IPS-NIHi11 (cell line): ENCODE measurements around the gene XYLT1.

Experiments used
- DNase-seq: peaks from one replicate; pipeline ENCODE4 v3.0.0; 2012; ENCODE audit warnings: mixed read lengths, low spot score

XYLT1 gene

DNA sequence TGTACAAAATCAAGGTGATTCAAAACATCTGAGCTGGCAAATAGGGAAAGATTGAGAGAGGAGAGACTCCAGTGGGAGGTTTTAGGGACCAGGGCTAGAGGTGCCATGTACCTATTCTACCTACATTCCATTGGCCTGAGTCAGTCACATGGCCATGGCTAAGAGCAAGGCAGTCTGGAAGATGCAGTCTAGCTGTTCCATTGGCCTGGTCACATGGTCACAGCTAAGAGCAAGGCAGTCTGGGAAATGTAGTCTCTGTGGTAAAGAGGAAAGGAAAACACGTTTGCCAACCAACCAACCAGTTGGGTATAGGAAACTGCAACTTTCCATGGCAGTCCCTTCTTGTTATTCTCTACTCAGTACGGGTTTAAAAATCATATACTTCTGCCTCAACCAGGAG is 369.1 kb downstream of the XYLT1 start:
- peak; percentile 58 for DNase-seq

DNA sequence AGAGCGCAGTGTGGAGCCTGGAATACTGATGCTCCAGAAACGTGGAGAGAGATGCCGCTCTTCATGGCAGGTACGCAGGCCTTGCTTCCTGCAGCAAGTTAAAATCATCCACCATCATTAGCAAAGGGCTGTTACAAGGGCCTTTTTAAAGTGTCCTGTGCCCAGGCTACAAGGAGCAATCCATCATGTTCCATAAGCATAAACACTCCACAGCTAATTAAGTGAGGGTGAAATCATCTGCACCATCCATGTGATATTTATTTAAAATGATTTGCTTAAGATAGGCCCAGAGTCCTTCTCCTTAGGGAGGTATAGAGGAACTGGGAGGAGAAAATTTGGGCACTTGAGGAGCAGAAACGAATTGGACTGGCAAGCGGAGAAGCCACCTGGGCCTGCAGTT is 372.1 kb downstream of the XYLT1 start:
- no peak for DNase-seq

DNA sequence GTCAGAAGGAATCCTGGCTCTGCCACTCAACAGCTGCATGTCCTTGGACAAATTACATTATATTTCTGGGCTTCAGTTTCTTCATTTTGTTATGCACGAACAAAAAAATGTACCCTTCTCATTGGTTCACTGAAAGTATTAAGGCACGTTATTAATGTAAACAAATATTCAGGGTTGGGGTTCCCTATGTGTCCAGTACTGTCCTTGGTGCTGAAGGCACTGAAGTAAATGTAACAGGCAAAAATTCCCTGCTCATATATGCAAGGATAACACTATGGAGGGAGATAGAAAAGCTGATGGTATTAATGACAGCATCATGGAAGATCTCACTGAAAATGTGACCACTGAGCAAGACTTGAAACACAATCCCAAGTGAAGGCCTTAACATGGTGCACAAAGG is 386.6 kb downstream of the XYLT1 start:
- DNase-seq: no peak

DNA sequence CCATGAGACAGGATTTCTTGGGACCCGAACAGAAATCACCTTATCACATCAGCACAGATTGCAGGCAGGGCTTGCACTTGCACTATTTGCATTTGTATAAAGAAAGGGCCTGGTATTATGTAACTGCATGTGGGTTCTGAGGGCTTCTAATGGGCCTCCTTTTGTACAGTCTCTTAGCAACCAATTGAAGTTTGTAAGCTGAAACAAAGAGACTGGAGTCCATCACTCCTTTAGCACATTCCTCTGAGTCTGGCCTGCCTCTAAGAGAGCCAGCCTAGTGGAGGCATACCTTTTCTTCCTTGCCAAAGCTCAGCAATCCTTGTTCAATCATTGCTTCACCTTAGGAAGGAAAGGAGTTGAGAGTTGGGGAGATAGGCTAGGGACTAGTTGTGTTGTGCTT is 387.1 kb downstream of the XYLT1 start:
- DNase-seq: peak; percentile 75

DNA sequence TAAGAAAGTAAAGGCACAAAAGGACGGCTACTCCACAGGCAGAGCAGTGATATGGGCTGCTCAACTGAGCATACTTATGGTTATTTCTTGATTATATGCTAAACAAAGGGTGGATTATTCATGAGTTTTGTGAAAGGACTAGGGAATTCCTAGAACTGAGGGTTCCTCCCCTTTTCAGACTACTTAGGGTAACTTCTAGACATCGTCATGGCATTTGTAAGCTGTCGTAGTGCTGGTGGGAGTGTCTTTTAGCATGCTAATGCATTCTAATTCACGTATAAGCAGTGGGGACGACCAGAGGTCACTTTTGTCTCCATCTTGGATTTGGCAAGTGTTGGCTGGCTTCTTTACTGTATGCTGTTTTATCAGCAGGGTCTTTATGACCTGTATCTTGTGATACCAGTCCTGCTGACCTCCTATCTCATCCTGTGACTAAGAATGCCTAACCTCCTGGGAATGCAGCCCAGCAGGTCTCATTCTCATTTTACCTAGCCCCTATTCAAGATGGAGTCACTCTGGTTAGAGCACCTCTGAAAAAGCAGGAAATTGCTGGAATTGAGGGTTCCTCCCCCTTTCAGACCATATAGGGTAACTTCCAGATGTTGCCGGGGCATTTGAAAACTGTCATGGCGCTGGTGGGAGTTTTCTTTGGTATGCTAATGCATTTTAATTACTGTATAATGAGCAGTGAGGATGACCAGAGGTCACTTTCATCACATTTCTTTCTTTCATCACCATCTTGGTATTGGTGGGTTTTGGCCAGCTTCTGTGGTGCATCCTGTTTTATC is 388.5 kb downstream of the XYLT1 start:
- no peak for DNase-seq

DNA sequence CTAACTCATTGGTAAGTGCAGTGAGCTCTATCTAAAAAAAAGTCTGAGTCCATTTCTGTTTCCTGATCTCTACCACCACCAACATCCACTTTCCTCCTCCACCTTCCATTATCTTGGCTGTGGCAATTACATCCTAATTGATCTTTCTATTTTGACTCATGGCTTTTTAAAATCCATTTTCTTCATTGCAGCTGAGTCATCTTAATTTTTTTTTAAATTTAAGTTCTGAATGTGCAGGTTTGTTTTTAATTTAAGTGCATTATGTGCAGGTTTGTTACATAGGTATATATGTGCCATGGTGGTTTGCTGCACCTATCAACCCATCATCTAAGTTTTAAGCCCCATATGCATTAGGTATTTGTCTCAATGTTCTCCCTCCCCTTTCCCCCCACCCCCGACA is 390.7 kb downstream of the XYLT1 start:
- no peak for DNase-seq

DNA sequence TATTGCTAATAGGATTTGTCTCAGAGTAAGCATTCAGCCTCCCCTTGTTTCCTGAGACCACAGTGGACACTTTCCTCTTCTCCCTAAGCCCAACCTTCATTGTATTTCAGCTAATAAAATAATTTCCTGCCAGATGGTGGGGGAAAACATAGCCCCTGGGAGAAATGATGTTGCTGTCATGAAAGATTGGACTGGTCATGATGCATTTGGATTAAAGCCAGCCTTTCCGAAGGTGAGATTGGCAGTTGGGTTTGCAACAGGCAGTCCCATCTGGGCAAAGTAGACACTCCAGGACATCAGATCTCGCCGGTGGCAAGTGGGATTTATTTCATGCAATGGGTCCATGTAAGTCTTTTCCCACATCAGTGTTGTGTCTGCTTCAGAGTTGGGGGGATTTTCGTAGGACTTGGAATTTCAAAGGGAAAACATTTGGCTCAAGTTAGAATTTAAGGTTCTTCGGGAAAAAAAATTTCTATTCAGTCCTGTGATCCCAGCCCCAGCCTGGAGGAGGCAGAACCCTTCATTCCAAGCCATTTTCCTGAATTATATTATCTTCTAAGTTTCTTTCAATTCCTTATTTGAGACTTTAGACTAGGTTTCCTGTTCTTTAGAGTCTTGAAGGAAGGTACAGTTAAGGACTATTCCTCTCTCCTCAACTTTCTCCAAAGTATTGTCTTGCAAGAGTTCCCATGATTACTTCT is 391.7 kb downstream of the XYLT1 start:
- no peak for DNase-seq

DNA sequence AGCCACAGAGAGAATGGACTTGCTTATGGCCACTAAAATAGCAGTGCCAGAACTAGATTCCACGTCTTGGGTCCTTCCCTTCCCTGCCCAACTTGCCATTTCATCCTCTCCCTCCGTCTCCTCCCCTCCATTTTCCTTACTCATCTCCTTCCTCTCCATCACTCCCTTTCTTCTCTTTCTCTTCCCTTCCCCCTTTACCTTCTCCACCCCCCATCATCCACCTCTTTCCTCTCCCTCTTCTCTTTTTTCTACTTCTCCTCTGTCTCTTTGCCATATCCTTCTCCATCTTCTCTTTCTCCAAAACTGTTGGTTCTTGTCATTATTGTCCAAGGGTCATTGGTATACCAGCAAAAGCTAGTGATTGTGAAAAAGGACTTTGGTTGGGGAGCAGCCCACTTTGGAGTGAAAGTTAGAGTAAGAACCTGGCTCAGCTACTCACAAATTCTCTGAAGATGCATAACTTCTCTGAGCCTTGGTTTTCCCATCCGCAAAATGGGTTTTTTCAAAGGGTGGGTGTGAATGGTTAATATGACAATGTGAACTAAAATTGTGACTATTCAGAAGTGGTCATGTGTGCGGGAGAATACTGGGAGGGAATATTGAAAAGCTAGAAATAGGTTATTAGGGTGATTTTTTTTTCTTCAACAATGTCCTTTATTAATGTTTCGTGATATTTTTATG is 393.8 kb downstream of the XYLT1 start:
- no peak for DNase-seq

DNA sequence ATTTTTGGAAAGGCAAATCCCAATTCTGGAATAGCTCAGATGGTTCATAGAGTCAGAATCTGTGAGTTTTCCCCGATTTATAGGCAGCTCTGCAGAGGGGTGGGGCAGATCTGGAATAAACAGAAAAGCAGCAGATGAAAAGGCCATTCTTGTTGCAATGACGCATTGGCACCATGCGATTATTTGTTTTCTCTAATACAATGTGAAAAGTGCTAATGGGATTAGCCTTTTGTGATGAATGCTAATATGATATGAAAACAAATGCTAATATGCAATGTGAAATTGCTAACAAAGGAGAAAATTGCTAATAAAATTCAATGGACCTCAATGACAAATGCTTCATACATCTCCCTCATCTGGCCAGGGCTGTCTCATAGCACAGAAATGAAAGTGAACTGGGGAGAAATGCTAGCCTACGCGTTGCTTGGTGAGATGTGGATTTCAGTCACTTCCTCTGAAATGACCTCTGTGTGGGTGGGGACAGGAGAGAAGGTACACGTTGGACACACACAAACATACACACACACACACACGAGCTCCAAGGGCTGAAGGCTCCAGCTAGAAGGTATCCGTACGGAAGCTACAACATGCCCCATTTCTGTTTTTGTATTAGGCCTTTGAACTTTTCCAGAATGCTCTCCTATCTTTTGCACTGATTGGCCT is 394.5 kb downstream of the XYLT1 start:
- no peak for DNase-seq

DNA sequence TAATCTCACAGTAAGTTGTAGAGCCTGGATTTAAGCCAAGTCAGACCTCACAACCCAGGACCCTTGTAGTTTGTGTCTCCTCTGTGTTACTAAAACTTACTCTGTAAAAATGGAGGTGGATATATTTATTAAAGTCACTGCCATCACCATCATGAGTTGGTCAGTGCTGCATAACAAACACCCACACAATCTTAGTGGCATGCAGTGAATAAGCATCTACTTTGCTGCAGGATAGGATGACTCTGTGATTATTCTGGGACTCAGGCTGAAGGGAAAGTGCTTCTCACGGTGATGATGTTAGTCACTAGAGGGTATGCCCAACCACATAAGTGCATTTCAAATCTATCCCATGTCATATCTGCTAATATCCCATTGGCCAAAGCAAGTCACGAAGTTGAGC is 398.7 kb downstream of the XYLT1 start:
- DNase-seq: no peak

DNA sequence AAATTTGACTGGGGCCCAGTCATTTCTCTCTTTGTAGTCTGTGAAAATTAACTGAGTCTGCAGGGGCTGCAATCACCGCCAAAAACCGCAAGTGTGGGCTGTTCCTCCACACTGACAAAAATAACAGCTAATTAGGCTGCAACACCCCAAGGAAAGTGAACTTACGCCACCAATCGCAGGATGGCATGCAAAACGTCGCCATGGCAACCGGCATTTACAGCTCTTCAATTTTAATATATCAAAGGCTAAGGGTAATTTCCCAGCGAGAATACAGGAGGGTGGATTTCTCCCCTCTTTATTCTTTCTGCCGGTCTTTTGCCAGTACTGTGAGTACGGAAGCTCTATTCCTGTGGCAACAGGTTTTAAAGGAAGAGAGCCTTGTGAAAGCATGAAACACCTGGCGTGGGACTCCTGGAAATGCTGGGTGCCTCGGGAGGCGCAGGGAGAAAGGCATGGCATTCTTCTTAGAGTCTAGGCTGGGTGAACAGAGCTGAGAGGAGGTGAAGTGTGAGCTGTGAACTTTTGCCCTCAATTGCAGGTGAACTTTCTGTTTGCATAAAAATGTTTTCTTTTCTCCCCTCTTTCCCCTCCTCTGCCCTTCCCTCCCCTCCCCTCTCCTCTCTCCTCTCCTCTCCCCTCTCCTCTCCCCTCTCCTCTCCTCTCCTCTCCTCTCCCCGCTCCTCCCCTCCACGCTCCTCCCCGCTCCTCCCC is 399.7 kb downstream of the XYLT1 start:
- peak; percentile 38 for DNase-seq

DNA sequence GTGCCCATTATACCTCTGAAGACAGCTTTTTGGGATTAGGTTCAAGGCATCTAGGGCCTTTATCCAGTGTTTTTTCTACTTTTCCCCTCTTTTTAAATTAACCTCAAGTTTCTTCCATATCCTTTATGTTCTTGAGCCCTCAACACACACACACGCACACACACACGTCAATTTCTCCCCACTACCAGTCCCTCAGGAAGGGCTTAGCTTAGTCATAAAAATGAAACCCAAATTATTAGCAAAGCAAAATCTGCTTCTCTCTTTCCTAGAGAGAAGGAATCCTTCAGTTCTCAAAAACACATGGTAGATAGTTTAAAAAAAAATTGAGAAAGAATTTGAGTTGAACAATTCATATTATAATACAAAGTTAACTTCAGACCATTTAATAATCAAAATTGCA is 401.1 kb downstream of the XYLT1 start:
- no peak for DNase-seq

DNA sequence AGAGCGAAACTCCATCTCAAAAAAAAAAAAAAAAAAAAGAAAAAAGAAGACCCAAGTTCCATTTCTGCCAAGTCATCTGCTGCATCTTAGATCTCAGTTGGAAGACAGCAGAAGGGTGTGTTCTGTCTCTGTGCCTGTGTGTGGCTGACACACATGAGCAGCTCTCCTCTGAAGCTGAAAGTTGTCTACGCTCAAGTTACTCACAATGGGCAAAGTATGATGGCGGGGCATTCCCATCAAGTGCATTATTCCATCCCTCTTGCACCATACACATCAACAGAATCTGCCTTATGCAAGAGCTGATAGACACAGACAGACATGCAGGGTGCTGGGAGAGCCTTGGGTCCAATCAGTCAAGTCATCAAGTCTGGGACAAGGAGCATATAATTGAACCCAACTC is 402.2 kb downstream of the XYLT1 start:
- no peak for DNase-seq

DNA sequence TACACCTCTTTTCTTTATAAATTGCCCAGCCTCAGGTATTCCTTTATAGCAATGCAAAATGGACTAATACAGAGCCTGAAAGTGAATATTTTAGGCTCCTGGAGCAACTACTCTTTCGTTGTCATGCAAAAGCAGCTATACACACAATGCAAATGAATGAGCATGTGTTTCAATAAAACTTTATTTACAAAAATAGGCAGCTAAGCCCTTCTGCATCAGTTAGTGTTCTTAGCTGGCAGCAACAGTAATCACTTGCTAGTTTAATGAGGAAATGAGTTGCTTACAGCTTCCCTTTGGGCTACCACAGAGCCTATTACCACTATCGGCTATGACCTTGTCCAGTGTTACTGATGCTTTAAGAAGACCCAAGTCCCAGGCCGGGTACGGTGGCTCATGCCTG is 402.9 kb downstream of the XYLT1 start:
- no peak for DNase-seq

DNA sequence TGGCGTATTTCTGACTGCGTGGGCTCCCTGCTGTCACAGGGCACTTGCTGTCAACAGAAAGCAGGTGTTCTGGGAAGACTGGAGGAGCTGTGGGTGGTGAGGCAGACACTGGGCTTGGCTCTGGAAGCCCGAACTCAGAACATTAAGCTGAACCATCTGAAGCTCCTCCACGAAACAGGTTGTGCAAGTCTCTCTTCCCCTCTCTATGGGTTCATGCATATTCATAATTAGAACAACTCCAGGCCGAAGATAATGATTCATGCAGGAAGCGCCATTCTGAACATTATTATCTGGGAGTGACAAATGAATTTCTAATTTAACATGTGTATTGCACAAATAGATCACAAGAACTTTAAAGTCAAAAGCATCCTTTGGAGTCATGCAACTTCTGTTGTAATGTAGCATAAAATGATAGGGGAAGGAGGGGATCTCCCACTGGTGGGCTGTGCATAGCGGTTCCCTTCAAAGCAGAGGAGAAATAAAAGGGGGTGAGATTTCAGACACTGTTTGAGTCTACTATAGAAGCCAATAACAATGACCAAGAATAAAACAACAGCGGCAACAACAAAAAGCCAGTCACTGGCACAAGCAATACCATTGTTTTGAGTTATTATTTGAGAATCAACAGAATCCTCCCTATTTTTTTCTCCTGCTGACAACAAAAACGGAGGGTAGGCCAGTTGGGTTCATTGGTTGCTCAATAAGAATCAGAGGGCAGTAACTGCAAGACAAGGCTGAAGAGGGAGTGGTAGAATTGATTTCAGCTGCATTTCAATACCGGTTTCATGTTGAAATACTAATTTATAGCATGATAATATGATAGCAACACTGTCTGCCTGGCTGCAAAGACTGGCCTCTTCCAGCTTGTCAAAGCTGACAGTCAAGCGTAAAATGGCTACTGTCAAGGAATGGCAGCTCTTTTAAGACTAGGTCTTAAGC is 407.3 kb downstream of the XYLT1 start:
- no peak for DNase-seq

DNA sequence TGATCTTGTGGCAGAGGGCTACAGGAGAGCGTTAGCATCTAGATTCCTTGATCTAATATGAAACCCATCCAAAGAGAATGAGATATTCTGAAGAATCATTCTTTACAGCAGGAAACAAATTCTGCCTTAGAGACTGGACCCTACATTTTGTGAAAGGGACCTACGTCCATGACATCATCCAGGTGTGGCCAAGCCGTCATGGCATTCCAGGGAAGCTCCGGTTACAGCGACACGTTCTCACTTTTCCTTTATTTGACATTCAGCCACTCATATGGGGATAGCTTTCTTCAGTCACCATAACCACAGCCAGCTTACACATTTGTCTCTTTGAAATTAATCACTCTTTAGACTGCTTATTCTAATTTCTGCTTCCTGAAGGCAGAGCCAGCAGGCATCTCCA is 408.1 kb downstream of the XYLT1 start:
- DNase-seq: no peak

DNA sequence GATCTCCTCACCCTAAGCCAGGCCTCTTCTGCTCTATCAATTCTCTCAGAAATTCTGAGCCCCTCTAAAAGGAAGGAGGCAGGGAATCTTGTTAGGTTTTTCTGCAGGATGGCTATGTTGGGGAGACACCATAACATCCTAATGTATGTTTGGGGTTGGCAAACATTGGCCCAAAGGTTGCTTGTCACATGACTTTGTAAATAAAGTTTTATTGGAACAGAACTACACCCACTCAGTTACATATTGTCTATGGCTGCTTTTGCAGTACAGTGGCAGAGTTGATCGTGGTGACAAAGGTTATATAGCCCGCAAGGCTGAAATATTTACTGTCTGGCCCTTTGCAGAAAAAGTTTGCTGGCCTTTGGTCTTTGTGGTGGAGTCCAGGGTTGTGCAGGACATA is 409.4 kb downstream of the XYLT1 start:
- DNase-seq: no peak

DNA sequence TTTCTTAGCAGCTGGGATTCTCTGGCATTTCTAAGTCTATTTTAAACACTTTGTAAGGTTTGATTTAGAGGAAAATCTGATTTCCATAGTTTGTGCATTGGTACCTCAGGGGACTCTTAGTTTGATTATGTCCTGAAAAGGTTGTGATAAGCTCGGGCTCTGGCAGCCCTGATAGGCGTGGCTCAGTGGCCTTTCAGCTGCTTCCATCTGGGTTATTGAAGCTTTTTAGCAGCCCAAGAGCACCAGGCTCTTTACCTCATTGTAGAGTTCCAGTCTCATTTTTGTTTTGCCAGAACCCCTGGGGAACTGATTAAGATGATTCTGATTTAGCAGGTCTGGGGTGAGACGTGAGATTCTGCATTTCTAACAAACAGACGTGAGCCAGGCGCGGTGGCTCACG is 412.3 kb downstream of the XYLT1 start:
- no peak for DNase-seq

DNA sequence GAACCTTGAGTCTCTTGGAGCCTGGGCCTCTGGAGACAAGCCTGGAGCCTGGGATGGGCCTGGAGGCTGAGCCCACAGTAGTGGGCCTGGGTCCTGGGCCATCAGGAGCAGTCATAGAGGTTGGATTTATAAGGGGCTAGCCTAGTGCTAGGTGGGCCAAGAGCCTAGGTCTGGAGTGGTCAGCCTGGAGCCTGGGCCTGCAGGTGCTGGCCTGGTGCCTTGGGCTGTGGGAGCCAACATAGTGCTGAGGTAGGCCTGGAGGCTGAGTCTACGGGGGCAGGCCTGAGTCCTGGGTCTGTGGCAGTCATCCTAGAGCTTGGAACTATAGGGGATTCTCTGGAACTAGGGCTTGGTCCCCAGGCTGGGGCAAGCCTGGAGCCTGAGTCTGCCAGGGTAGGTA is 414.1 kb downstream of the XYLT1 start:
- DNase-seq: no peak

DNA sequence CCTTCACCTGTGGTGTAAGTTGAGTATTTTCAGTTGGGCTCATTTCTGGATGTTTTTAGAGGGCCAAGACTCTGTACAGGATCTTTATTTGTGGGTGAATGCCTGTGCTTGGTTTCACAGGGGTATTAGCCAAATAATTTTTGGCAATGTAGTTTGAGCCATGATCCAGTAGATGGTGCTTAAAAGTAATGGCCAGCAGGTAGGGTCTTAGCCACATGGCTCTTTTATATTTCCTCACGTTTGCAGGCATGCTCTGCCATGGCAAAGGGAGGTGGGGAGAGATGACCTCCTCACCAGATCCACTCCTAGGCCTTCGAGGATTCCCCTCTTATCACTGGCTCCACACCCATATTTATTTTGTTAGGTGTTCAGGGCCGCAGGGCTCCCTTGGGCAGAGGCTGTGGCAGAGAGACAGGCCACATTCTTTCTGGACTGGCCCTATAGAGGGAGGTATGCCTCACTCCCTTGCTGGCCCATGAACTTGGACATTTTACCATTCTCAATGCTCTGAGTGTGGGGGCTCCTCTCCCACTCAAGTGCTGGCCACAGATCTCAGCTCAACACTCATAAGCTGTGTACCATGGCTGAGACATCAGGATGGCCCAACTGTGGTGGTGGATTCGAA is 417.1 kb downstream of the XYLT1 start:
- peak; percentile 35 for DNase-seq
